GM18508 (cell line): ENCODE measurements around the gene ANXA10.
A peak's percentile ranks its signal among the peaks of the same experiment; 100 is the strongest.

ENCODE experiments used
- ATAC-seq: cut with Tn5 transposase; IDR thresholded peaks from one replicate; pipeline ENCODE4 v1.9.1; 2021; ENCODE audit warnings: moderate number of reproducible peaks; ENCODE audit not compliant: insufficient read depth, unreplicated experiment

Gene ANXA10, protein sequence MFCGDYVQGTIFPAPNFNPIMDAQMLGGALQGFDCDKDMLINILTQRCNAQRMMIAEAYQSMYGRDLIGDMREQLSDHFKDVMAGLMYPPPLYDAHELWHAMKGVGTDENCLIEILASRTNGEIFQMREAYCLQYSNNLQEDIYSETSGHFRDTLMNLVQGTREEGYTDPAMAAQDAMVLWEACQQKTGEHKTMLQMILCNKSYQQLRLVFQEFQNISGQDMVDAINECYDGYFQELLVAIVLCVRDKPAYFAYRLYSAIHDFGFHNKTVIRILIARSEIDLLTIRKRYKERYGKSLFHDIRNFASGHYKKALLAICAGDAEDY

DNA sequence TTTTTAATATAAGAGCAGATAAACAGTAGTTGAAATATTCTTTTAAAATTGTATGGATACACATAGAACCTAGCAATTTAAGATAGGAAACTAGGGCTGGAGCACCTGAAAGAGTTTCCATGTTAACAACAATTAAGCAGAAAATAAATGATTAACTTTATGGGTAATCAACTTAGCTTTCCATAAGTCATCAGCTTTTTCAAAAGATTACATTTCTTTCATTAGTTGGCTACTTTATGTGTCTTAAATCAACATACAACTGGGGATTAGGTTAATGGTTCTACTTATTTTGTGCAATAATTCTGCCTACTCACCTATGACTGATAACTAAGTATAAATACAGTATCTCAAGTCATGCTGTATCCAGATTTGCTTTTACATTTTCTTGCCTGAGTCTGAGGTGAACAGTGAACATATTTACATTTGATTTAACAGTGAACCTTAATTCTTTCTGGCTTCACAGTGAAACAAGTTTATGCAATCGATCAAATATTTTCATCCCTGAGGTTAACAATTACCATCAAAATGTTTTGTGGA lies at the start of gene ANXA10:
TSS of gene ANXA10 (plus strand) at position 362 of the 537 bp plus-strand sequence. CDS start at position 526, 164 bp downstream.
- ATAC-seq = no peak

DNA sequence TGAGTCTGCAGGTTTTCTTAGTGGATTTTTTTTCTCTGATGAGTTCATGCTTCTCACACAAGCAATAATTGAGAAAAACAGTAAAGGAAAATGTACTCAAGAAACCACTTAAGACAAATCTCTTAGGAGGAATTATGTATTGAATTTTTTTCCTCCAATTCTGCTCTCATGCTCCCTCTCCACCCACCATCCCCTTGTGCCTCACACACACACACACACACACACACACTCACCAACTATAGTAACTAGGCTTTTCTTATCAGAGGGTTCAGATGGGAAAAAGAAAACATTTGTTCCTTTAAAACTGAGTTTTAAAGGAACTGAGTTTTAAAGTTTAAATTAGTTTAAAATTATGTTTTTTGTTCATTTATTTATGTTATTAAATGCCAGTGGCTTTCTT lies 47.0 kb upstream of the ANXA10 start:
- ATAC-seq = no peak

DNA sequence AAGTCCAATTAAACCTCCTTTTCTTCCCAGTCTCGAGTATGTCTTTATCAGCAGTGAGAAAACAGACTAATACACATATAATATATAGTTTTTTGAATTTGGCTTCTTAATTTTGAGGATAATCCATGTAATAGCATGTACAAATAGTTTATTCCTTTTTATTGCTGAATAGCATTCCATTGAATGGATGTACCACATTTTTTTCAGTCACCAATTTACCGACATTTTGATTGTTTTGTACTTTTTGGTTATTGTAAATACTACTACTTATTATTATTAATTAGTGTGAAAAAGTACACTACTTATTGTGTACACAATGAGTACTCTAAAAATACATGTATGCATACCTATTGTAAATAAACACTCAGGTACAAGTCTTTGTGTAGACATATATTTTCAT lies 42.3 kb upstream of the ANXA10 start:
- no peak for ATAC-seq

DNA sequence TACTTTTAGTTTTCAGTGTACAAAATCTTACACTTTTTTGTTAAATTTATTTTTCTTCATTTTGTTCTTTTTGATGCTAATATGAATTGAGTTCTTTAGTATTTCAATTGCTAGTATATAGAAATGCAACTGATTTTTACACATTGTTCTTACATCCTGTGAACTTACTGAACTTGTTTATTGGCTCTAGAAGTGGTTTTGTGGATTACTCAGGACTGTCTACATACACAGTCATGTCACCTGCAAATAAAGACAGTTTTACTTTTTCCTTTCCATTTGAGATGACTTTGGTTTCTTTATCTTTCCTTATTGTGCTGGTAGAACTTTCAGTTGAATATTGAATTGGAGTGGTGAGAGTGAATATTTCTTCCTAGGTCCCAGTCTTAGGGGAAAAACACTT lies 40.8 kb upstream of the ANXA10 start:
- ATAC-seq = no peak

DNA sequence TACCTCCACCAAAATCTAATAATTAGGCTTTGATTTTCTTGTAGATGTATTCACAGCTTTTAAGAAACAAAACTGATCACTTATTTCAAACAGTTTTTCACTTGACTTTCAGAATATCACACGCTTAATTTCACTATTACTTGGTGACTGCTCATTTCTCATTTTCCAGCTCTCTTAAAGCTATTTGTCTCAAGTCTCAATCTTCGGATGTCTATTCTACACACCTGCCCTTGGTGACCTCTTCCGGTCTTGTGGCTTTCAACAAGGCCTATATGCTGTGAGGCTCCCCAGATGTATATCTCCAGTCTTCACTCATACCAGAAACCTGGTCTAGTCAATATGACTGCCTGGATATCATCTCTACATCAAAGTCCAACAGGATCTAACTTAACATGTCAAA lies 34.9 kb upstream of the ANXA10 start:
- no peak for ATAC-seq

DNA sequence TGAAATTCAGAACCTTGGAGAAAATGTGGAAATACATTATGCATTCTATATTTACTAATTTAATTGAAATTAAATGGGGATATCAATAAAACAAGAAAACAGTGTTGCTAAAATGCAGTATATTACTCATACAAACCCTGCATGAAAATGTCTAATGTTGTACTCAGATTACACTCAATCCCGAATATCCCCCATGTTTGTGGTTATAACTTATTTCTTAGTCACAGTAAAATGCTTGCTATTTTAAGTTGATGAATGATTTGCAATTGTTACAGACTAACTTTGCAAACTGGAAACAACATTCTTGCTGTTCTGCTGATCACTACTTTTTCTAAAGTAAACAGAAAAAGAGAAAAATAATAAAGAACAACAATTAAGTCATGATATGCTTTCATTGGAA lies 33.1 kb upstream of the ANXA10 start:
- no peak for ATAC-seq

DNA sequence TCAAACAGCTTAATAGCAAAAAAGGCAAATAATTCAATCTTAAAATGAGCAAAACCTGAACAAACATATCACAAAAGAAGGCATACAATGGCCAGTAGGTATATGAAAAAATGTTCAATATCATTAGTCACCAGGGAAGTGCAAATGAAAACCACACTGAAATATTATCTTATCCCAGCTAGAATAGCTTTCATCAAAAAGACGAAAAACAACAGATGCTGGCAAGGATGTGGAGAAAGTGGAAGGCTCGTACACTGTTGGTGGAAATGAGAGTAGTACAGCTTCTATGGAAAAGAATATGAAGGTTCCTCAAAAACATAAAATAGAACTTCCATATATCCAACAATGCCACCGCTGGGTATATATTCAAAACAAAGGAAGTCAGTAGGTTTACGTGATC lies 29.3 kb upstream of the ANXA10 start:
- ATAC-seq = no peak

DNA sequence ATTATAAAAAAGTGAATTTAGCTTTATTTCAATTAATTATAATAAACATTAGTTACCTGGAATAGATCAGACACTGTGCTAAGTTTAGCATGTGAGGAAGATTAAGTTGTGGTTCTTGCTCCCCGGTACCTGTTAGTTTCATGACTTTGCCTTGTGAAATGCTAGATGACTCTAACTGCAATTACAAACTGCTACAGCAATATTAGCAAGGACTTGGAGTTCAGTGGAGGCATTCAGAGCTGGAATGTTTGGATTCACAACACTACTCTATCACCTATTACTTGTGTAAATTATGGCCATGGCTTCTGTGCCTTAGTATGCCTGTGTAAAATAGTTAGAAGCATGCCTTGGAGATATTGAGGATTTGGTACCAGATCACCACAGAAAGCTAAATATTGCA lies 21.4 kb upstream of the ANXA10 start:
- no peak for ATAC-seq

DNA sequence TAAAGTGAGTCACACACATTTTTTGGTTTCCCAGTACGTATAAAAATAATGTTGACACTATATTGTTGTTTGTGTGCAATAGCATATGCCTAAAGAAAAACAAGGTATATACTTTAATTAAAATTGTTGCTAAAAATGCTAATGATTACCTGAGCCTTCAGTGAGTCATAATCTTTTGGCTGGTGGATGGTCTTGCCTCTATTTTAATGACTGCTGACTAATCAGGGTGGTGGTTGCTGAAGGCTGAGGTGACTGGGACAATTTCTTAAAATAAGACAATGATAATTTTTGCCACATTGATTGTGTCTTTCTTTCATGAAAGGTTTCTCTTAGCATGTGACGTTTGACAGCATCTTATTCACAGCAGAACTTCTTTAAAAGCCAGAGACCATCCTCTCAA lies 21.0 kb upstream of the ANXA10 start:
- ATAC-seq = no peak

DNA sequence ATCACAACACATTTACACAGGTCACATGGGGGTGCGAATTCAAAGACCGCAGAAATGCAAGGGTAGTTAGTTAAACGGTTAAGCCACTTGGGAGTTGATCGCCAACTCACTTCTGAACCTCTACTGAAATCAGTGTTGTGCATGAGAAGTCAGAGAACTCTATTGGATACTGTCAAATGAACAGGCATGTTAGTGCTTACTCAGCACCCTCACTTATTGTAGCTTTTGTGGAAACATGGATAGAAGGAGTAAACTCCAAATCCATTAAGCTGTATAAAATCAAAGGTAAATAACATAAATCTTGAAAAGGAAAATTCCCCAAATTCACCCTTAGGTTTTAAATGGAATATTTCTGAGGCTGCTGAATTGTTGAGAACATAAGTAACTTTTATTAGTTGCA lies 17.5 kb upstream of the ANXA10 start:
- no peak for ATAC-seq

DNA sequence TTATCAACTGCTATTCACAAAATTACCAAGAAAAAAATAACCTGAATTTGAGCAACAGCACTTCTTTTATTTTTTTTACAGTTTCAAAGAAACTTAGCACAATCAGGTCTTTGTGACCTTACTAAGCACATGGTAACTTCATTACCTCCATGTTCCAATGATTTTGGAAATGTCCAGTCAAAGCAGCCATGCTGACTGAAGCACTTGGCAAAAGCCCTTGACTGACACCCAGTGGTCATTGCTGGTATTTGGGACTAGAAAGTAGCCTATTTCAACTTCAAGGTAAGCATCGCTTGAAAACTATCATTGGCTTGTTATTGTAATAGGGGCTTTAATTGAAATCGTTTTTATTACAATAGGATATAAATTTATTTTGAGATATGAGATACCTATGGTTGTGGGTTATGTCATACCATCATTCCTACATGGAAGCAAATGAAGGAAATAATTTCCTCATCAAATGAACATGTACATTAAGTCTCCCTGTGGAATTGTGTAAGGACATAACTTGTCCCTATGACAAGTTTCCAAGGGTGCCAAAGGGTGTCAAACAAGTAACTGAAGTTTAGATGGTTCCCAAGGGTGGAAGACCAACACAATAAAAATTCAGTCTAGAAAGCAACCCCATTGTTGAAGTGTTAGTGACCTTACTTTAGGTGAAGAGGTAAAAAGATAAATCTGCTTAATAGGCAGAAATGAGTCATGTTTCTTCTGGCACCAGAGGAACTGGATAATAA lies 15.2 kb upstream of the ANXA10 start:
- peak; percentile 72 for ATAC-seq

DNA sequence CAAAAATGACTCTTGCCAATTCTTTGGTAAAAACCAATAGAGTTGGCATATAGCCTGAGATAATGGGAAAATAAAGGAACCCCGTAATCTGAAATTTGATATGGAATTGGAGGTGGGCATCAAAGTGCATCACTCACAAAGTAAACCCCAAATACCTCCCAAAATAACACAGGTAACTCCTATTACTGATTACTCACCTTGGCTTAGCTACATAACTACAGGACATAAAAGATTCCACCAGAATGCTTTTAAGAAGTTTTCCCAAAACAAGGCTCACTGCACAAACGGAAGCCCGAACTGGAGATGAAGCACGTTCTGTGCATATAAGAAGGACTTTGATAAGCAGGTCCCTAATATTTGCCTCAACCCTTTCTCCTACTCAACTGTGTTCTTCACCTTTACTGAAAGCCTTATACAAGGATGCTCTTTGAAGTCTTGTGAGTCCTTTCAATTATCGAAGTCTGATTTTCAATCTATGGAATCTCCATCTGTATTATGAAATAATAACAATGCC lies 14.6 kb upstream of the ANXA10 start:
- no peak for ATAC-seq

DNA sequence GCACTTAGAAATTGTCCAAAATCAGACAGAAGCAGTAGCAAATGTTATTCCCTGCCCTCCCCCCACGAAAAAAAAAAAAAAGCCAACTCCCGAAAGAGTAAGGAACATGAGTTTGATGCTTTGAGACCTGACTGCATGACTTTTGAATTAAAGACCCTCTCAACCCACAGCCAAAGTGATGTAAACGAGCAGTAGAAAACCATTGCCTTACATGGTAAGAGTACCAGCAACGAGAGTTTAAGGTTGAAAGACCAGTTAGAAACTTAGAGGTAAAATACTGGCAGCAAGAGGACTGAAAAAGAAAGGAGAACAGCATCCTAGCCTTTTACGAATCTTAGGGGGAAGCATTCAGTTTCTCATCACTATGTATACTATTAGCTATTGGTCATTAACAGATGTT lies 10.0 kb upstream of the ANXA10 start:
- no peak for ATAC-seq

DNA sequence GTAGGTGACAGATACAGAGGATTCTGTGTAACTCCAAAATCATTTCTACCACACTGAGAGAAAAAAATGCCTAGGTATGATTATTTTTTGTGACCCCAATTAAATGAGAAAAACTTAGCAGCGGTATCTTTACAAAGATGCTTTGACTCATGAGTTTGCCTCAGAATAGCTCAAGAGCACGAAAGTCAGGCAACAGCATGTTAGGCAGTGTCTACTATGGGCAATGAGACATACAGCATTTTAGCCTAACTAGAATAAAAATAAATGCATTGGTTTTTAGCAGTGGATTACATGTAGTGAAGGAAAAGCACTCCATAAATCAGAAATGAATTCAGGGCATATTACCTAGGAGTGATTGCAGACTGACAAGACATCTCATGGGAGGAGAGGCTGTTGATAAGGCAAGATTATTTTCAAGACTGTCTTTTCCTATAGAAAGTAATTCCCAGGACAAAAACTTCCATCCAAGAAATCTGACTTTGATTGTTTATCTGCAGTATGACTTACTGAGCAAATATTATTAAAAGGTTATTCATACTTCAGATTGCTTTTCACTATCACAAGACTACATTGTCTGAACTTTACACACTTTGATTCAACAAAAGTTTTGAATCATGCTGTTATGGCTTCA lies 3.6 kb downstream of the ANXA10 start:
- ATAC-seq = no peak

DNA sequence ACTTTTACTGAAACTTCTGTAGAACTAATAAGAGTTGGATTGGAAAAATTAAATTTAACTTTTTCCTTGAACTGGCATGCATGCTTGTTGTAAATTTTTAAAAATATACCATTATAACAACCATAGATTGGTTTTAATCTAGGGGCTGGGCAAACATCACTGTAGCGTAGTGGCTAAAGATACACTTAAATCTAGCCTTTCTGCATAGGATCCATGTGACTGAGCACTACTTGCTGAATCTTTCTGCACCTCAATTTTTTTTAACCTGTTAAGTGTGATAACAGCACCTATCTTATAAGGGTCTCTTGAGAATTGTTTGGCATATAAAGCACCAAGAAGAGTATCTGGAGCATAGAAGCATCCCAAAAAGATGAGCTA lies 4.1 kb downstream of the ANXA10 start:
- ATAC-seq = no peak

- no peak for ATAC-seq
Measured at GRCh38 chr4:168097161-168097560, 4.8 kb downstream of the ANXA10 start.

GRCh38 chr4:168098248-168098717 lies 5.9 kb downstream of the ANXA10 start:
- no peak for ATAC-seq

- ATAC-seq = no peak
Measured at GRCh38 chr4:168099195-168099594, 6.9 kb downstream of the ANXA10 start.

GRCh38 chr4:168101026-168101425 lies 8.7 kb downstream of the ANXA10 start:
- ATAC-seq = no peak

DNA sequence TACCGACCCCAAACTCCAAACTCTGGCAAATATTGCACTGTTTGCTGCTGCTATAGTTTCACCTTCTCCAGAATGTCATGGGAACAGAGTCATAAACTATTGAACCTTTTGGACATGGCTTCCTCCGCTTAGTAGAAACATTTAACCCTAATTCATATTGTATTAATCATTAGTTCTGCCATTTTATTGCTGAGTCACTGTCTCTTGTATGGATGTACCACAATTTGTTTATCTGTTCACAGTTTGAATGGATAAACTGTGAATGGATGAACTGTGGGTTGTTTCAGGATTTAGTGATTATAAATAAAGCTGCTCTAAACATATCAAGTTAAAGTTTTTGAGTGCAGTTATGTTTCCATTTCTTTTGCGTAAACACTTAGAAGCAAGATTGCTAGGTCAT lies 10.1 kb downstream of the ANXA10 start:
- no peak for ATAC-seq

DNA sequence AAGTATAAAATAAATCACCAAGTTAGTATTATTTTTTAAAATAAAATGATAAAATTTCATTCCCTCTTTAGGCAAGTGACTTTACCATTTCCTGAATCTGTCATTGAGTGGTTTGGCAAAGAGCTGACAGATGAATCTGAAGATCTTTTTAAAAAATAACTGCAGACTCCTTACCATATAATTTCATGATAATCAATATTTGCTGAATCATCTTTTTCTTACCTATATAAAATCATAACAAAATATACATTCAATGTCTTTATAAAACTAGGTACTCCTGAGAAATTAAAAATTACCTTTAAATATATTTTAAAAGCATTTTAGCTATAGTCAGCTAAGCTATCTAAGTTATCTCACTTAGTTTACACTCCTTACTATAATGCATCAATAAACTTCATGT lies 17.2 kb downstream of the ANXA10 start:
- ATAC-seq = no peak
